DND-41 (cell line): ENCODE results near the gene CEP131.

Experiments used
- ATAC-seq: fragments of 200-7000 bp; cut with Tn5 transposase; 3 replicates; pipeline ENCODE4 v1.9.1; 2021; ENCODE audit warnings: low read depth; ENCODE audit not compliant: insufficient read depth
- DNase-seq: peaks from one replicate; pipeline ENCODE4 v3.0.0-alpha.2; 2020
- H2AFZ ChIP-seq: 2 replicates; pipeline ENCODE4 v1.6.0; 2012; ENCODE audit warnings: low read depth, low read length
- H3K27ac ChIP-seq: 2 replicates; pipeline ENCODE4 v1.5.1; 2012; ENCODE audit warnings: low read length, inconsistent platforms
- H3K27me3 ChIP-seq: fragments of 200-600 bp; sonication (generic); 2 replicates; pipeline ENCODE4 v1.6.0; 2012; ENCODE audit warnings: low read length, mild to moderate bottlenecking, inconsistent platforms; ENCODE audit not compliant: insufficient read depth, poor library complexity
- H3K36me3 ChIP-seq: 2 replicates; pipeline ENCODE4 v1.5.1; 2012; ENCODE audit warnings: low read length, inconsistent platforms; ENCODE audit not compliant: insufficient read depth
- H3K4me1 ChIP-seq: 2 replicates; pipeline ENCODE4 v1.5.1; 2012; ENCODE audit warnings: mild to moderate bottlenecking, low read length; ENCODE audit not compliant: insufficient read depth
- H3K4me2 ChIP-seq: 2 replicates; pipeline ENCODE4 v1.6.0; 2012; ENCODE audit warnings: mild to moderate bottlenecking, moderate library complexity, low read length, inconsistent platforms; ENCODE audit not compliant: insufficient read depth
- H3K4me3 ChIP-seq, 2 experiments: fragments of 200-600 bp in 1 of 2; shearing (Covaris generic) in 1 of 2; 2 replicates each; pipeline ENCODE4 v1.5.1; 2012 to 2016; ENCODE audit warnings: inconsistent platforms in 2 of 2, low read length in 2 of 2, mild to moderate bottlenecking in 2 of 2, low read depth in 1 of 2, moderate library complexity in 1 of 2
- H3K79me2 ChIP-seq: 2 replicates; pipeline ENCODE4 v1.6.0; 2012; ENCODE audit warnings: low read length, inconsistent platforms; ENCODE audit not compliant: insufficient read depth
- H3K9ac ChIP-seq: 2 replicates; pipeline ENCODE4 v1.6.0; 2012; ENCODE audit warnings: low read depth, mild to moderate bottlenecking, inconsistent platforms, low read length, moderate library complexity
- H3K9me3 ChIP-seq: 2 replicates; pipeline ENCODE4 v1.5.1; 2012; ENCODE audit warnings: low read length, moderate library complexity, mild to moderate bottlenecking, inconsistent platforms; ENCODE audit not compliant: insufficient read depth, severe bottlenecking
- H4K20me1 ChIP-seq: 2 replicates; pipeline ENCODE4 v1.6.0; 2012; ENCODE audit warnings: low read length; ENCODE audit not compliant: insufficient read depth
- EZH2 ChIP-seq: IDR thresholded peaks from 3 replicates; pipeline ENCODE4 v1.6.1; 2012; ENCODE audit warnings: borderline replicate concordance, low read depth, mild to moderate bottlenecking, moderate library complexity, low read length, inconsistent platforms; ENCODE audit not compliant: severe bottlenecking
- TF ChIP-seq, protein P1 (sequence below): IDR thresholded peaks from 2 replicates; pipeline ENCODE4 v1.5.1; 2012; ENCODE audit warnings: borderline replicate concordance, low read length, moderate library complexity, mild to moderate bottlenecking; ENCODE audit not compliant: poor library complexity, severe bottlenecking; ENCODE audit errors: extremely low read depth

CEP131 gene

DNA sequence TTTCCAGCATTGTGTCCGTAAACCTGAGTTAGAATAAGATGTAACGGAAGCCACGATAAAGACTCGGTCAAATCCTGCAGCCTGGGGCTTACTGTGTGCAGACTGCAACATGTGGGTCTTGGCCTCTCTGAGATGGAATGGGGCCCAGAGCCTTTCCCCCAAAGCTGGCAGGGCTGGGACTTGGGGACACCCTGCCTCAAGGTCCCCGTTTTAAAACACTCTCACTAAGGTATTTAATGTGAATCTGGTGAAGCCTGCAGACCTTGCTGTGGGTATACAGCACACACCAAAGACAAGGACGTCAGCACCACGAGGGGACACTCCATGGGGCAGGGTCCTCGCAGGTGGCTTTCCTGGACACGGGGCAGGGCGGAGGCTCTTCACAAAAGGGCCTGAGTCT is 18.4 kb upstream of the CEP131 start:
- TF ChIP-seq, protein P1, sequence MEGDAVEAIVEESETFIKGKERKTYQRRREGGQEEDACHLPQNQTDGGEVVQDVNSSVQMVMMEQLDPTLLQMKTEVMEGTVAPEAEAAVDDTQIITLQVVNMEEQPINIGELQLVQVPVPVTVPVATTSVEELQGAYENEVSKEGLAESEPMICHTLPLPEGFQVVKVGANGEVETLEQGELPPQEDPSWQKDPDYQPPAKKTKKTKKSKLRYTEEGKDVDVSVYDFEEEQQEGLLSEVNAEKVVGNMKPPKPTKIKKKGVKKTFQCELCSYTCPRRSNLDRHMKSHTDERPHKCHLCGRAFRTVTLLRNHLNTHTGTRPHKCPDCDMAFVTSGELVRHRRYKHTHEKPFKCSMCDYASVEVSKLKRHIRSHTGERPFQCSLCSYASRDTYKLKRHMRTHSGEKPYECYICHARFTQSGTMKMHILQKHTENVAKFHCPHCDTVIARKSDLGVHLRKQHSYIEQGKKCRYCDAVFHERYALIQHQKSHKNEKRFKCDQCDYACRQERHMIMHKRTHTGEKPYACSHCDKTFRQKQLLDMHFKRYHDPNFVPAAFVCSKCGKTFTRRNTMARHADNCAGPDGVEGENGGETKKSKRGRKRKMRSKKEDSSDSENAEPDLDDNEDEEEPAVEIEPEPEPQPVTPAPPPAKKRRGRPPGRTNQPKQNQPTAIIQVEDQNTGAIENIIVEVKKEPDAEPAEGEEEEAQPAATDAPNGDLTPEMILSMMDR, result no peak
- no peak for TF ChIP-seq EZH2
- Histone ChIP-seq H3K79me2 (peaks cover 51% of the 10 kb centered on the region), H3K4me1 (peaks cover 41% of the 10 kb centered on the region), H3K27me3 (no peaks in the 10 kb centered on the region), H2AFZ (no peak overlapping the region), H3K9ac (no peak overlapping the region), H3K4me2 (peak overlapping the region; percentile 69), H4K20me1 (peaks cover 44% of the 10 kb centered on the region), H3K27ac (no peak overlapping the region), H3K4me3 (peak overlapping the region in 1 of 2 experiments; percentile 89; a peak in 1 of 4 replicates), H3K9me3 (no peaks in the 10 kb centered on the region), H3K36me3 (peaks cover 30% of the 10 kb centered on the region)
- no peak for DNase-seq
- ATAC-seq, result no peak

DNA sequence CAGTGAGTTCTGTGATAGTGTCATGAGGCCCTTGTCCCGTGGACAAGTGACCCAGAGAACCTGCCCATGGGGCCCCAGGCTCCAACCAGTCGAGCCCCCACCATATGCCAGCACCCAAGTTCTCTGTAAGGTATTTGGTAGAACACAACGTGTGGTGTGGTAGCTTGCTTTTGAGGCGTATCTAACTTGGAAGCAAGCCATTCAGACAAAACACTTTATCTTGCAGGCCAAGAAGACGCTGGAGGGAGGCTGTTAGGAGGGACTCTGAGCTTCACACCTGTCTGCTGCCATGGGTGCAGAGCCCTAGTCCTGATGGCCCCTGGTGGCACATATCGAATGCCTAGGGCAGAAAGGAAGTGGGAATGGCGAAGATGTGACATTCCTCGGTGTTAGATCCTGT is 18.0 kb upstream of the CEP131 start:
- no peak for ATAC-seq
- Histone ChIP-seq H3K4me1 (peaks cover 45% of the 10 kb centered on the region), H3K27ac (no peak overlapping the region), H3K9me3 (no peaks in the 10 kb centered on the region), H3K4me3 (peak overlapping the region; percentile 76 to 89; a peak in 2 of 4 replicates), H4K20me1 (peaks cover 41% of the 10 kb centered on the region), H3K9ac (peak overlapping the region; percentile 85), H3K36me3 (peaks cover 35% of the 10 kb centered on the region), H3K79me2 (peaks cover 55% of the 10 kb centered on the region), H3K27me3 (no peaks in the 10 kb centered on the region), H2AFZ (no peak overlapping the region), H3K4me2 (peak overlapping the region; percentile 69)
- DNase-seq, result no peak
- no peak for TF ChIP-seq EZH2
- TF ChIP-seq, protein P1, result no peak

DNA sequence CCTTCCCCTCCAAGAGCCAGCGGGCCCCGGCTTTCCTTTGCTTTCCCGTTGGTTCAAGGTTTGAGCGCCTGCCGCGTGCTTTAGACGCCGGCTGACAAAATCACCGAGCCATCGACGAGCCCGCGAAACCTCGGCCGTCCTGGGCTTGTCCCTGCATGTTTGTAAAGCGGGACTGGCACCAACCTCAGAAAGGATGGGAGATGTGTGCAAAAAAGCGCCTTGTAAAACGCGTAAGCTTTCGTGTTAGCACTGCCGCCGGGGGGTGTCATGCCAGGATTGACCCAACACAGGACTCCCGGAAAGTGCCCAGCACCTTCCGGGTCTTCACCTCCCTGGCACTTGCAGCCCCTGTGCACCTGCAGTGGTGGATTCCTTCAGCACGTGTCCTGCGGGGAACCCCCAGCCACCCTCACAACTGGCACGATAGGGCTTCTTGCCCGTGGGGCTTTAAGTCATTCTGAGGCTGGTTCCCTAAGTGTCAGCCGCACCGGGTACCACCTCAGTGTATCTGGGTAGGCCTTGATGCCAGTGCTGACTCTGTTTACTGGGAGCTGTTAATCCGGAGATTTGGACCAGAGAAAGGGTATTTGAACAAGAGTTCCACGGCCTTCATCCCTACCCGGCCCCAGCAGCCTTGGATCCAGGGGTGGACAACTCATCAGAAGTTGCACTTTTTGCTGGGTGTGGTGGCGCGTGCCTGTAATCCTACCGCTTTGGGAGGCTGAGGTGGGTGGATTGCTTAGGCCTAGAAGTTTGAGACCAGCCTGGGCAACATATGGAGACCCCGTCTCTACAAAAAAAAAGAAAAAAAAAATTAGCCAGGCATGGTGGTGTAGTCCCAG is 17.2 kb upstream of the CEP131 start:
- no peak for ATAC-seq
- H3K9ac ChIP-seq, result peak overlapping the region; percentile 85
- no peak for TF ChIP-seq EZH2
- TF ChIP-seq, protein P1, result no peak
- H3K79me2 ChIP-seq, result peaks cover 64% of the 10 kb centered on the region
- H3K9me3 ChIP-seq, result no peaks in the 10 kb centered on the region
- H3K27me3 ChIP-seq, result no peaks in the 10 kb centered on the region
- H3K4me3 ChIP-seq, result peak overlapping the region; percentile 76 to 89; a peak in 3 of 4 replicates
- peak overlapping the region; percentile 79 for H3K27ac ChIP-seq
- DNase-seq, result peak; percentile 54
- H4K20me1 ChIP-seq, result peaks cover 42% of the 10 kb centered on the region
- H3K4me1 ChIP-seq, result peaks cover 45% of the 10 kb centered on the region
- peak overlapping the region; percentile 85 for H2AFZ ChIP-seq
- peak overlapping the region; percentile 69 for H3K4me2 ChIP-seq
- H3K36me3 ChIP-seq, result peaks cover 37% of the 10 kb centered on the region
